Measurements from ENCODE around the gene ACTC1. TPM values are rescaled to one million over a fixed set of nuclear protein-coding genes. Genes with fewer than 3 reads are reported as not detected.

Gene ACTC1
- total RNA-seq, 1 donor from 2014 or later = 3.5 TPM

DNA sequence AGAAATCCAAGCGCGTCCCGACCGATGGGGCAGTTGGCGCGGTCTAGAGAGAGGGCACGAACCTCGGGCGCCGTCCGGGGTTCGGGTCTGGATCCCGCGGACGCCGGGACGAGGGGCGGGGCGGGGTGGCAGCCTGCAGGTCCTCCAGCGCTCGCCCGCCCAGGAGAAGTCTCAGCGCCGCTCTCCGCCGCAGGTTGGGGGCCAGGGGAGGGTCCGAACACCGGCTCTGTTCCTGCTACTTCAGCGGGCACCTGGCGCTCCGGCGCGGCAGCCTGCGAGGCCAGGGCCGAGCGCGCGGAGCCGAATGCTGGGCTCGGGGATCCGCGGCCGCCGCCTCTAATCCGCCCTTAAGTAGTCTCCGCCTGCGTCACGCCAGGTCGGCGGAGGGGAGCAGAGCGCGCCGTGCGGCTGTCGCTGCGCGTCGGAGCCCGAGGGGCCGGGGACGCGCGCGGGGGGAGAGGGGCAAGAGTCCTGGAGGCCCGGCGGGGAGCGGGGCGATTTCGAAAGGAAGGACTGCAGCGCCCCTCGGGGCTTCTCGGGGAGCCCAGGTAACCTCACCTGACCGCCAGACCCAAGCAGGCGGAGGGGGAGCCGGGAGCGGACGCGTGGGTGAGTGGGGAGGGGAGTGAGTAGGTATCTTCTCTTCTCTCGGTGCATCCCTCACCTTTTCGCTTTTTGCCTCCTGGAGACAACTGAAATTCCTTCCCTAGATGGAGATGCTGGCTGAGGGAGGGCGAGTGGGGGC is 40.5 kb downstream of the ACTC1 start, which contains the start of gene GJD2:
Gene GJD2, minus strand, starts transcription at position 325 of the 745 bp plus-strand sequence. CDS start 510 bp downstream, outside the sequence.
- TF ChIP-seq, protein P1, sequence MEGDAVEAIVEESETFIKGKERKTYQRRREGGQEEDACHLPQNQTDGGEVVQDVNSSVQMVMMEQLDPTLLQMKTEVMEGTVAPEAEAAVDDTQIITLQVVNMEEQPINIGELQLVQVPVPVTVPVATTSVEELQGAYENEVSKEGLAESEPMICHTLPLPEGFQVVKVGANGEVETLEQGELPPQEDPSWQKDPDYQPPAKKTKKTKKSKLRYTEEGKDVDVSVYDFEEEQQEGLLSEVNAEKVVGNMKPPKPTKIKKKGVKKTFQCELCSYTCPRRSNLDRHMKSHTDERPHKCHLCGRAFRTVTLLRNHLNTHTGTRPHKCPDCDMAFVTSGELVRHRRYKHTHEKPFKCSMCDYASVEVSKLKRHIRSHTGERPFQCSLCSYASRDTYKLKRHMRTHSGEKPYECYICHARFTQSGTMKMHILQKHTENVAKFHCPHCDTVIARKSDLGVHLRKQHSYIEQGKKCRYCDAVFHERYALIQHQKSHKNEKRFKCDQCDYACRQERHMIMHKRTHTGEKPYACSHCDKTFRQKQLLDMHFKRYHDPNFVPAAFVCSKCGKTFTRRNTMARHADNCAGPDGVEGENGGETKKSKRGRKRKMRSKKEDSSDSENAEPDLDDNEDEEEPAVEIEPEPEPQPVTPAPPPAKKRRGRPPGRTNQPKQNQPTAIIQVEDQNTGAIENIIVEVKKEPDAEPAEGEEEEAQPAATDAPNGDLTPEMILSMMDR (IDR thresholded peaks at IDR 0.05; ENCODE audit: unreplicated experiment) = no peak
- H3K36me3 Mint-ChIP-seq (ENCODE audit: insufficient read depth) = no peaks in the 10 kb centered on the region
- no peak within 1 kb of the TSS for H3K27ac Mint-ChIP-seq
- no peaks in the 10 kb centered on the region for H3K9me3 Mint-ChIP-seq (ENCODE audit: low read depth)
- H3K27me3 Mint-ChIP-seq = peaks cover 82% of the 10 kb centered on the region
- DNase-seq (ENCODE audit: low spot score, unreplicated experiment) = peak; percentile 27
- H3K4me1 Mint-ChIP-seq (ENCODE audit: low read depth) = no peaks in the 10 kb centered on the region
- H3K4me3 Mint-ChIP-seq (ENCODE audit: low read depth) = peak within 1 kb of the TSS; percentile 51

- Mint-ChIP-seq H3K4me1 (ENCODE audit: low read depth) (no peaks in the 10 kb centered on the region), H3K27me3 (peaks cover 82% of the 10 kb centered on the region), H3K9me3 (ENCODE audit: low read depth) (no peaks in the 10 kb centered on the region), H3K4me3 (ENCODE audit: low read depth) (peak overlapping the region; percentile 40), H3K36me3 (ENCODE audit: insufficient read depth) (no peaks in the 10 kb centered on the region), H3K27ac (no peak overlapping the region)
- no peak for DNase-seq (ENCODE audit: low spot score, unreplicated experiment)
- TF ChIP-seq, protein P1 (IDR thresholded peaks at IDR 0.05; ENCODE audit: unreplicated experiment) = no peak
Measured at GRCh38 chr15:34754171-34754601, 41.2 kb downstream of the ACTC1 start.

GRCh38 chr15:34753236-34753894 is 42.0 kb downstream of the ACTC1 start:
- TF ChIP-seq, protein P1 (IDR thresholded peaks at IDR 0.05; ENCODE audit: unreplicated experiment) = no peak
- Mint-ChIP-seq H3K4me1 (ENCODE audit: low read depth) (no peaks in the 10 kb centered on the region), H3K27me3 (peaks cover 82% of the 10 kb centered on the region), H3K9me3 (ENCODE audit: low read depth) (no peaks in the 10 kb centered on the region), H3K36me3 (ENCODE audit: insufficient read depth) (no peaks in the 10 kb centered on the region), H3K27ac (no peak overlapping the region), H3K4me3 (ENCODE audit: low read depth) (no peak overlapping the region)
- DNase-seq (ENCODE audit: low spot score, unreplicated experiment) = peak; percentile 63

DNA sequence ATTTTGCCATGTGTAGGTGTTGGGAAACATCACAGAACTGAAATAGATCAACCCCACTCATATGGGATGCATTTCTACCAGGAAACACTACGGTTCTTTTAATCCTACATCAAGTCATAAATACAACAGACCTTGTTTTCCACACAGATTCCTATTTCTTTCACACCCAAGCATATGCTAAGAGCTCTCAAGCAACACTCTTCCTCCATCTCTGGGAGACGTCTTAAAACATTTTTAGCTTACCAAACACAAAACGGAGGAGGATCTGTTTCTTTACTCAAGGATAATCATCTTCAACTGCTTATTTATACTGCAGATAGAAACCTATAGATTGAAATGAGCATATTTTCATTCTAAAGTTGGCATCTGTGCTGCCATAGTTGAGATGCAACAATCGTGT is 45.7 kb downstream of the ACTC1 start:
- Mint-ChIP-seq H3K4me3 (ENCODE audit: low read depth) (no peak overlapping the region), H3K27me3 (peaks cover 66% of the 10 kb centered on the region), H3K4me1 (ENCODE audit: low read depth) (no peaks in the 10 kb centered on the region)

More for the DNA sequence above, 45.7 kb downstream of the ACTC1 start:
- H3K36me3 Mint-ChIP-seq (ENCODE audit: insufficient read depth) = no peaks in the 10 kb centered on the region
- TF ChIP-seq, protein P1 (IDR thresholded peaks at IDR 0.05; ENCODE audit: unreplicated experiment) = no peak
- H3K27ac Mint-ChIP-seq = no peak overlapping the region
- no peaks in the 10 kb centered on the region for H3K9me3 Mint-ChIP-seq (ENCODE audit: low read depth)
- no peak for DNase-seq (ENCODE audit: low spot score, unreplicated experiment)

Other genes with a start within 250 kb of the ACTC1 start
- gene GOLGA8B, start 211.9 kb downstream of the ACTC1 start, total RNA-seq = 104 and 123 TPM in 2 replicates
- gene GJD2, start 40.6 kb downstream of the ACTC1 start, total RNA-seq = 0.27 and 0.38 TPM in 2 replicates
- gene AQR, start 174.2 kb upstream of the ACTC1 start, total RNA-seq = 43.3 and 44.9 TPM in 2 replicates
- 57.8 and 60.1 TPM in 2 replicates for gene ZNF770, start 192.7 kb upstream of the ACTC1 start, total RNA-seq

Data from progenitor cell of endocrine pancreas (in vitro differentiated cells).